Liver (tissue), 9 donors: Measurements from ENCODE around the gene CERS4. TPM values are rescaled to one million over a fixed set of nuclear protein-coding genes. Genes with fewer than 3 reads are reported as not detected.

Source experiments
- DNase-seq: peaks from one replicate; pipeline ENCODE4 v3.0.0-alpha.2; 2017; ENCODE audit warnings: low spot score
- H3K27ac ChIP-seq, 2 donors: one replicate each; pipeline ENCODE4 v1.7.0; 2013; ENCODE audit warnings: inconsistent platforms in 2 of 2, low read length in 2 of 2, control low read depth in 1 of 2, low read depth in 1 of 2, mild to moderate bottlenecking in 1 of 2
- H3K27me3 ChIP-seq, 4 donors: one replicate each; pipeline versions ENCODE4 v1.6.1 to v1.7.0; 2013; ENCODE audit warnings: low read length in 3 of 4, inconsistent platforms in 1 of 4, mild to moderate bottlenecking in 1 of 4, moderate library complexity in 1 of 4; ENCODE audit not compliant: control insufficient read depth in 4 of 4, insufficient read depth in 4 of 4
- H3K36me3 ChIP-seq, 4 donors: one replicate each; pipeline versions ENCODE4 v1.6.1 to v1.7.0; 2013; ENCODE audit warnings: low read length in 3 of 4, mild to moderate bottlenecking in 3 of 4, low read depth in 1 of 4, moderate library complexity in 1 of 4; ENCODE audit not compliant: control insufficient read depth in 4 of 4, insufficient read depth in 3 of 4
- H3K4me1 ChIP-seq, 4 donors: one replicate each; pipeline versions ENCODE4 v1.6.1 to v1.7.0; 2013; ENCODE audit warnings: low read length in 3 of 4, mild to moderate bottlenecking in 3 of 4, moderate library complexity in 1 of 4; ENCODE audit not compliant: control insufficient read depth in 4 of 4, insufficient read depth in 4 of 4
- H3K4me3 ChIP-seq, 3 donors: one replicate each; pipeline versions ENCODE4 v1.6.1 to v1.7.0; 2013; ENCODE audit warnings: low read length in 3 of 3, control low read depth in 1 of 3, low read depth in 1 of 3, mild to moderate bottlenecking in 1 of 3
- H3K9ac ChIP-seq, 2 donors: one replicate each; pipeline ENCODE4 v1.7.0; 2013; ENCODE audit warnings: low read length in 2 of 2, mild to moderate bottlenecking in 2 of 2, moderate library complexity in 2 of 2, control low read depth in 1 of 2, low read depth in 1 of 2
- H3K9me3 ChIP-seq, 4 donors: one replicate each; pipeline versions ENCODE4 v1.6.1 to v1.7.0; 2013; ENCODE audit warnings: low read length in 3 of 4; ENCODE audit not compliant: control insufficient read depth in 4 of 4
- ATF3 ChIP-seq: IDR thresholded peaks from 2 replicates; pipeline ENCODE4 v1.6.1; 2016; ENCODE audit warnings: antibody characterized with exemption
- CTCF ChIP-seq: fragments of 150-350 bp; IDR thresholded peaks from 2 replicates; pipeline ENCODE4 v1.5.1; 2017; ENCODE audit warnings: improper control_type of control experiment, low read depth, low read length; ENCODE audit not compliant: missing input control
- EGR1 ChIP-seq, 2 donors: IDR thresholded peaks; 2 replicates each; pipeline ENCODE4 v1.6.1; 2016 to 2018; ENCODE audit warnings: antibody characterized with exemption in 2 of 2, low read depth in 2 of 2
- GABPA ChIP-seq, 2 donors: IDR thresholded peaks in 1 of 2; conservative IDR thresholded peaks in 1 of 2; 2 replicates each; pipeline ENCODE4 v1.6.1; 2016; ENCODE audit warnings: antibody characterized with exemption in 2 of 2, mild to moderate bottlenecking in 1 of 2, moderate library complexity in 1 of 2
- HNF4A ChIP-seq, 2 donors: conservative IDR thresholded peaks; 2 replicates each; pipeline ENCODE4 v1.6.1; 2016; ENCODE audit warnings: antibody characterized with exemption in 2 of 2, mild to moderate bottlenecking in 2 of 2
- HNF4G ChIP-seq: IDR thresholded peaks from 2 replicates; pipeline ENCODE4 v1.6.1; 2016; ENCODE audit warnings: antibody characterized with exemption
- JUND ChIP-seq, 2 donors: IDR thresholded peaks; 2 replicates each; pipeline ENCODE4 v1.6.1; 2016; ENCODE audit warnings: antibody characterized with exemption in 2 of 2
- NR2F2 ChIP-seq: IDR thresholded peaks from 2 replicates; pipeline ENCODE4 v1.6.1; 2016; ENCODE audit warnings: antibody characterized with exemption
- RAD21 ChIP-seq, 2 donors: IDR thresholded peaks; 2 replicates each; pipeline ENCODE4 v1.6.1; 2016; ENCODE audit warnings: antibody characterized with exemption in 2 of 2, mild to moderate bottlenecking in 2 of 2
- REST ChIP-seq: IDR thresholded peaks from 2 replicates; pipeline ENCODE4 v1.6.1; 2016; ENCODE audit warnings: antibody characterized with exemption, mild to moderate bottlenecking
- RXRA ChIP-seq, 2 donors: IDR thresholded peaks; 2 replicates each; pipeline ENCODE4 v1.6.1; 2017 to 2018; ENCODE audit warnings: antibody characterized with exemption in 2 of 2, mild to moderate bottlenecking in 1 of 2
- SP1 ChIP-seq: IDR thresholded peaks from 2 replicates; pipeline ENCODE4 v1.6.1; 2018; ENCODE audit warnings: antibody characterized with exemption, mild to moderate bottlenecking
- TAF1 ChIP-seq: conservative IDR thresholded peaks from 2 replicates; pipeline ENCODE4 v1.6.1; 2016; ENCODE audit warnings: antibody characterized with exemption, mild to moderate bottlenecking
- YY1 ChIP-seq: IDR thresholded peaks from 2 replicates; pipeline ENCODE4 v1.6.1; 2016; ENCODE audit warnings: antibody characterized with exemption, mild to moderate bottlenecking
- WGBS: extraction: QIAGEN DNeasy Blood & Tissue Kit; methylation state at CpG from one replicate; pipeline ENCODE4 v1.1.7; 2013; 5-methylcytosine and 5-hydroxymethylcytosine counted together
- polyA plus RNA-seq, 2 donors: library from polyadenylated mRNA; stranded (reverse) in 1 of 2; unstranded in 1 of 2; fragments of 200-250 nt in 1 of 2; fragments of >200 nt in 1 of 2; fragmentation: Nextera tagmentation in 1 of 2; extraction: Ambion mirVana in 1 of 2; gene quantifications; one replicate each; pipeline versions ENCODE4 v1.2.1 to v1.2.3, GENCODE V29; 2013 to 2015
- total RNA-seq, 2 donors: library from RNA; depleted of rRNA; stranded (reverse); fragments of >200 nt; gene quantifications; one replicate each; pipeline ENCODE4 v1.2.3, GENCODE V29; 2014
- TF ChIP-seq, protein P1 (sequence below): IDR thresholded peaks from 2 replicates; pipeline ENCODE4 v1.6.1; 2016; ENCODE audit warnings: antibody characterized with exemption
- TF ChIP-seq, protein P2 (sequence below): IDR thresholded peaks from 2 replicates; pipeline ENCODE4 v1.6.1; 2016; ENCODE audit warnings: antibody characterized with exemption
- donor health status: healthy.
- donor health status: healthy.
- donor health status: healthy.
- donor health status: healthy.
- donor health status: healthy.

The CERS4 gene
- total and polyA plus RNA-seq, 4 donors, result 42.7 to 65.1 (median 56.4) TPM

GRCh38 chr19:8209462-8210378 lies 550 bp downstream of the CERS4 start:
- Histone ChIP-seq H3K27ac (peak overlapping the region; percentile 80 to 81), H3K27me3 (no peaks in the 10 kb centered on the region), H3K9me3 (no peaks in the 10 kb centered on the region), H3K4me3 (peak overlapping the region; percentile 75 to 83 (median 75)), H3K9ac (peak overlapping the region; percentile 76 to 79), H3K36me3 (peaks cover 0 to 2% (median 2%) of the 10 kb centered on the region in 4 donors), H3K4me1 (peaks cover 10 to 46% (median 33%) of the 10 kb centered on the region in 4 donors)
- TF ChIP-seq RAD21 (IDR thresholded peaks at IDR 0.05) (peak in 1 of 2 donors; percentile 16), YY1 (peak; percentile 36), SP1 (no peak)
- WGBS, result 3% methylated on average over 78 of the region's 78 CpGs
- DNase-seq, result no peak

GRCh38 chr19:8210421-8211101 lies 1.4 kb downstream of the CERS4 start:
- Histone ChIP-seq H3K4me3 (peak overlapping the region; percentile 75 to 83 (median 75)), H3K36me3 (peaks cover 0 to 2% (median 2%) of the 10 kb centered on the region in 4 donors), H3K9ac (peak overlapping the region; percentile 76 to 79), H3K9me3 (no peaks in the 10 kb centered on the region), H3K27me3 (no peaks in the 10 kb centered on the region), H3K4me1 (peaks cover 10 to 46% (median 33%) of the 10 kb centered on the region in 4 donors), H3K27ac (peak overlapping the region; percentile 80 to 81)
- WGBS, result 66% methylated on average over 13 of the region's 13 CpGs
- TF ChIP-seq TAF1 (no peak), HNF4G (no peak), JUND (IDR thresholded peaks at IDR 0.05) (no peak), NR2F2 (no peak), YY1 (no peak), RXRA (IDR thresholded peaks at IDR 0.05) (no peak), HNF4A (conservative IDR thresholded peaks at IDR 0.05) (no peak), SP1 (no peak), EGR1 (IDR thresholded peaks at IDR 0.05; ENCODE audit: low read depth in 2 of 2) (no peak), GABPA (IDR thresholded peaks at IDR 0.05 in 1 of 2, conservative IDR thresholded peaks at IDR 0.05 in 1 of 2) (no peak), RAD21 (IDR thresholded peaks at IDR 0.05) (no peak), CTCF (no peak), ATF3 (no peak), REST (no peak)
- TF ChIP-seq, protein P1, sequence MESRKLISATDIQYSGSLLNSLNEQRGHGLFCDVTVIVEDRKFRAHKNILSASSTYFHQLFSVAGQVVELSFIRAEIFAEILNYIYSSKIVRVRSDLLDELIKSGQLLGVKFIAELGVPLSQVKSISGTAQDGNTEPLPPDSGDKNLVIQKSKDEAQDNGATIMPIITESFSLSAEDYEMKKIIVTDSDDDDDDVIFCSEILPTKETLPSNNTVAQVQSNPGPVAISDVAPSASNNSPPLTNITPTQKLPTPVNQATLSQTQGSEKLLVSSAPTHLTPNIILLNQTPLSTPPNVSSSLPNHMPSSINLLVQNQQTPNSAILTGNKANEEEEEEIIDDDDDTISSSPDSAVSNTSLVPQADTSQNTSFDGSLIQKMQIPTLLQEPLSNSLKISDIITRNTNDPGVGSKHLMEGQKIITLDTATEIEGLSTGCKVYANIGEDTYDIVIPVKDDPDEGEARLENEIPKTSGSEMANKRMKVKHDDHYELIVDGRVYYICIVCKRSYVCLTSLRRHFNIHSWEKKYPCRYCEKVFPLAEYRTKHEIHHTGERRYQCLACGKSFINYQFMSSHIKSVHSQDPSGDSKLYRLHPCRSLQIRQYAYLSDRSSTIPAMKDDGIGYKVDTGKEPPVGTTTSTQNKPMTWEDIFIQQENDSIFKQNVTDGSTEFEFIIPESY, result no peak
- TF ChIP-seq, protein P2, sequence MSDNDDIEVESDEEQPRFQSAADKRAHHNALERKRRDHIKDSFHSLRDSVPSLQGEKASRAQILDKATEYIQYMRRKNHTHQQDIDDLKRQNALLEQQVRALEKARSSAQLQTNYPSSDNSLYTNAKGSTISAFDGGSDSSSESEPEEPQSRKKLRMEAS, result no peak
- no peak for DNase-seq
